Neutrophil (primary cell): ENCODE measurements around the gene TMEM170A.
"Not testable (repeated sequence)": the region's sequence is repeated elsewhere in the genome, so short reads cannot be mapped to it uniquely, and the experiment has no call there.

ENCODE experiments used
- H3K27ac ChIP-seq: fragments of 200-600 bp; sonication (generic); 2 replicates; pipeline ENCODE4 v1.5.1; 2016; ENCODE audit warnings: mild to moderate bottlenecking, moderate library complexity
- H3K27me3 ChIP-seq: fragments of 200-600 bp; sonication (generic); 2 replicates; pipeline ENCODE4 v1.6.0; 2016; ENCODE audit warnings: mild to moderate bottlenecking
- H3K36me3 ChIP-seq: fragments of 200-600 bp; sonication (generic); 2 replicates; pipeline ENCODE4 v1.5.1; 2017
- H3K4me1 ChIP-seq, 2 experiments: fragments of 200-600 bp in 1 of 2; sonication (generic) in 1 of 2; 1 replicate in 1 of 2; 2 replicates in 1 of 2; pipeline versions ENCODE4 v1.5.1 to v1.6.1; 2013 to 2016; ENCODE audit warnings: low read depth in 1 of 2, low read length in 1 of 2, mild to moderate bottlenecking in 1 of 2, moderate library complexity in 1 of 2; ENCODE audit not compliant: control insufficient read depth in 1 of 2, insufficient read depth in 1 of 2
- H3K4me3 ChIP-seq, 2 experiments: fragments of 200-600 bp in 1 of 2; sonication (generic) in 1 of 2; 1 replicate in 1 of 2; 2 replicates in 1 of 2; pipeline ENCODE4 v1.5.1; 2013 to 2016; ENCODE audit warnings: low read depth in 1 of 2, low read length in 1 of 2, mild to moderate bottlenecking in 1 of 2, moderate library complexity in 1 of 2
- H3K9me3 ChIP-seq: fragments of 200-600 bp; sonication (generic); 2 replicates; pipeline ENCODE4 v1.5.1; 2016
- TF ChIP-seq, protein P1 (sequence below): fragments of 200-600 bp; sonication (generic); IDR thresholded peaks from 2 replicates; pipeline ENCODE4 v1.5.1; 2016; ENCODE audit warnings: antibody characterized with exemption

Gene TMEM170A

DNA sequence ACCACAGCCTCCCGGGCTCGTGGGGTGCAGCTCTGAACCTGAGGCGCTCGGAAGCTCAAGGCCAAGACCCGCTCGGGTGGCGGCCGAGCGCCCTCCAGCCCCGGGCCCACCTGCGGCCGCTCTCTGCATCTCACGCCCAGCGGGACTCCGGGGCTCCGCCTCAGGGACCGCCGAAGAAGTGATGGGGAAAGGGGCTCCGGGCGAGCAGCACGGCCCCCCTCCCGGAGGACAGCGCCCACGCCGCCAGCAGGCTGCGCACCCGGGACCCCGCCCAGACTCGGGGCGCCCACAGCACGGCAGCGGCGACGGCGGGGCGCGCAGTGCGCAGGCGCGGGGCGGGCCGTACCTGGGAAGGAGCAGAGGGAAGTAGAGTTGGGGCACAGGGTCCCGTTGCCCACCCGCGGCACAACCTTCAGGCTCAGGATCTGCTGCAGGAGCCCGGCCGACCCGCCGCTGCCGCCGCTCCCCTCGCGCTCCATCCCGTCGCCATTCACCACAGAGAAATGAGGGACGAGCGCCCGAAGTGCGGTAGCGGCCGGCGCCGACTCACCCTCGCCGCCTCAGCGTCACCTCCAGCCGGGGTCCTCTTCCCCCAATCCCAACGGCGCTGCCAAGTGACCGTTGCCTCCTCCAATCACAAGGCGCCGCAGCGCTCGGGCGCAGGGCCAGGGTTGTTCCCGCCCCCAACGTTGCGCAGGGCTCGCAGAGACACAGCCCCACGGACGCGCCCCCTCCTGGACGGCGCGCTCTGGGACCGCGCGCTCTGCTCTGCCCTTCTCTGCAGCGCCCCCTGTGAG is at the start of gene TMEM170A:
TMEM170A (minus strand) TSS at position 568 of the 797 bp plus-strand sequence; CDS start at position 479, 89 bp downstream.
- Histone ChIP-seq H3K27me3 (no peaks in the 10 kb centered on the region), H3K27ac (peak within 1 kb of the TSS; percentile 97), H3K4me3 (peak within 1 kb of the TSS; percentile 86 to 92), H3K4me1 (peaks cover 12 to 16% of the 10 kb centered on the region in 2 experiments), H3K36me3 (no peaks in the 10 kb centered on the region), H3K9me3 (no peaks in the 10 kb centered on the region)
- TF ChIP-seq, protein P1, sequence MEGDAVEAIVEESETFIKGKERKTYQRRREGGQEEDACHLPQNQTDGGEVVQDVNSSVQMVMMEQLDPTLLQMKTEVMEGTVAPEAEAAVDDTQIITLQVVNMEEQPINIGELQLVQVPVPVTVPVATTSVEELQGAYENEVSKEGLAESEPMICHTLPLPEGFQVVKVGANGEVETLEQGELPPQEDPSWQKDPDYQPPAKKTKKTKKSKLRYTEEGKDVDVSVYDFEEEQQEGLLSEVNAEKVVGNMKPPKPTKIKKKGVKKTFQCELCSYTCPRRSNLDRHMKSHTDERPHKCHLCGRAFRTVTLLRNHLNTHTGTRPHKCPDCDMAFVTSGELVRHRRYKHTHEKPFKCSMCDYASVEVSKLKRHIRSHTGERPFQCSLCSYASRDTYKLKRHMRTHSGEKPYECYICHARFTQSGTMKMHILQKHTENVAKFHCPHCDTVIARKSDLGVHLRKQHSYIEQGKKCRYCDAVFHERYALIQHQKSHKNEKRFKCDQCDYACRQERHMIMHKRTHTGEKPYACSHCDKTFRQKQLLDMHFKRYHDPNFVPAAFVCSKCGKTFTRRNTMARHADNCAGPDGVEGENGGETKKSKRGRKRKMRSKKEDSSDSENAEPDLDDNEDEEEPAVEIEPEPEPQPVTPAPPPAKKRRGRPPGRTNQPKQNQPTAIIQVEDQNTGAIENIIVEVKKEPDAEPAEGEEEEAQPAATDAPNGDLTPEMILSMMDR = peak; percentile 100

GRCh38 chr16:75506574-75506973 is 42.1 kb upstream of the TMEM170A start:
- no peaks in the 10 kb centered on the region for H3K36me3 ChIP-seq
- H3K27ac ChIP-seq = peak overlapping the region; percentile 55
- H3K9me3 ChIP-seq = no peaks in the 10 kb centered on the region
- TF ChIP-seq, protein P1 = no peak
- peak overlapping the region; percentile 27 to 42 for H3K4me3 ChIP-seq
- no peaks in the 10 kb centered on the region for H3K27me3 ChIP-seq
- peaks cover 11 to 14% of the 10 kb centered on the region in 2 experiments for H3K4me1 ChIP-seq

- no peaks in the 10 kb centered on the region for H3K27me3 ChIP-seq
- peak overlapping the region in 1 of 2 experiments; percentile 27 for H3K4me3 ChIP-seq
- TF ChIP-seq, protein P1 = no peak
- H3K36me3 ChIP-seq = no peaks in the 10 kb centered on the region
- peak overlapping the region; percentile 55 for H3K27ac ChIP-seq
- H3K4me1 ChIP-seq = peaks cover 11 to 14% of the 10 kb centered on the region in 2 experiments
- no peaks in the 10 kb centered on the region for H3K9me3 ChIP-seq
Observed at GRCh38 chr16:75506107-75506506, 41.6 kb upstream of the TMEM170A start.

DNA sequence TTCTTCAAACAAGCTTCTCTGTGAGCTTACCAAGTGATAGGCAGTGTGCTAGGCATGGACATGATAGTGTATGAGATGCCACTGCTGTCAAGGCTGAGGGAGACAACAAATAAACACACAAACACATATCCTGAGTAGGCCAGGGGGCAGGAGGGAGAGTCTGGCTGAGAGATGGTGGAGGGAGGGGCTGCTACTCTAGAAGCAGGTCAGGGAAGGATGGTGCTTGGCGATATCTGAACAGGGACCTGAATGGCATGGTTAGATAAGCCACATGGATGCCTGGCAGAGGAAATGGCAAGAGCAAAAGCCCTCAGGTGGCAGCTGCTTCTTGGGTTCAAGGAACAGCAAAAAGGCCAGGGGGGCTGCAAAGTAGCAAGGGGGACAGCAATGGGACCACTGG is 39.3 kb upstream of the TMEM170A start:
- peaks cover 2% of the 10 kb centered on the region for H3K27me3 ChIP-seq
- H3K4me3 ChIP-seq = no peak overlapping the region
- TF ChIP-seq, protein P1 = no peak
- H3K36me3 ChIP-seq = no peaks in the 10 kb centered on the region
- no peak overlapping the region for H3K27ac ChIP-seq
- no peaks in the 10 kb centered on the region for H3K9me3 ChIP-seq
- H3K4me1 ChIP-seq = peaks cover 11 to 14% of the 10 kb centered on the region in 2 experiments

DNA sequence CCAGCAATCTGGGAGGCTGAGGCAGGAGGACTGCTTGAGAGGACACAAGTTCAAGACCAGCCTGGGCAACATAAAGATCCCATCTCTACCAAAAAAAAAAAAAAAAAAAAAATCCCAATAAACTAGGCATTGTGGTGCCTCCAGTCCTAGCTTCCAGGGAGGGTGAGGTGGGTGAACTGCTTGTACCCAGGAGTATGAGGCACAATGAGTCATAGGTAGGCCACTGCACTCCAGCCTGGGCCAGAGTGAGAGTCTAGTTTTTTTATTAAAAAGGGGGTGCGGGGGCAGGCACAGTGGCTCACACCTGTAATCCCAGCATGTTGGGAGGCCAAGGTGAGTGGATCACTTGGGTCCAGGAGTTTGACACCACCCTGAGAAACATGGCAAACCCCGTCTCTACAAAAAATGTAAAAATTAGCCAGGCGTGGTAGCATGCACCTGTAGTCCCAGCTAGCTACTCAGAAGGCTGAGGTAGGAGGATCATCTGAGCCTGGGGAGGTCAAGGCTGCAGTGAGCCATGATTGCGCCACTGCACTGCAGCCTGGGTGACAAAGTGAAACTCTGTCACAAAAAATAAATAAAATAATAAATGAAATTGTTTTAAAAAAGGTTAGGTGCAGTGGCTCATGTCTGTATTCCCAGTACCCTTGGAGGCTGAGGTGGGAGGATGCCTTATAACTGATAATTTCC is 38.6 kb upstream of the TMEM170A start:
- TF ChIP-seq, protein P1 = no peak
- peaks cover 11 to 14% of the 10 kb centered on the region in 2 experiments for H3K4me1 ChIP-seq
- H3K27me3 ChIP-seq = peaks cover 10% of the 10 kb centered on the region
- no peak overlapping the region for H3K4me3 ChIP-seq
- H3K36me3 ChIP-seq = no peaks in the 10 kb centered on the region
- no peak overlapping the region for H3K27ac ChIP-seq
- no peaks in the 10 kb centered on the region for H3K9me3 ChIP-seq

DNA sequence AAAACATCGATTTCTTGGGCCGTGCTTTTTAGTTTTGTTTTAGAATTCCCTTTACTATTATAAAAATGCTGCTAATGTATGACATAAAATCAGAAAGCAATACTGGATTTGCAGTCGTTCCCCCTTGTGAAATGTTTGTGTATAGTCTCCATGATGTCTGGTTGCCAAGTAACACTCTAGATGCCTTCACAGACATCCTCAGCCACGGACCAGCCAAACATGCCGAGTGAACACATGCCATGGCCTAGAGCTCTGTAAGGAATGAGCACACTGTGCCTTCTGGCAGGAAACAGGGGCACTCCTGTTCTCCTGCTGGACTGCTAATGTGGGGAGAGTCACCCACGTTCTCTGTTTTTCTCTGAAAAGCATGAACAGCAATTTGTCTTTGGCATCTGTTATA is 37.3 kb upstream of the TMEM170A start:
- not testable (repeated sequence) for H3K4me3 ChIP-seq, H3K4me1 ChIP-seq, H3K36me3 ChIP-seq, H3K9me3 ChIP-seq, H3K27ac ChIP-seq
- H3K27me3 ChIP-seq = peaks cover 22% of the 10 kb centered on the region
